Measurements from ENCODE around the gene FHOD3.
A peak's percentile ranks its signal among the peaks of the same experiment; 100 is the strongest.

Gene FHOD3

DNA sequence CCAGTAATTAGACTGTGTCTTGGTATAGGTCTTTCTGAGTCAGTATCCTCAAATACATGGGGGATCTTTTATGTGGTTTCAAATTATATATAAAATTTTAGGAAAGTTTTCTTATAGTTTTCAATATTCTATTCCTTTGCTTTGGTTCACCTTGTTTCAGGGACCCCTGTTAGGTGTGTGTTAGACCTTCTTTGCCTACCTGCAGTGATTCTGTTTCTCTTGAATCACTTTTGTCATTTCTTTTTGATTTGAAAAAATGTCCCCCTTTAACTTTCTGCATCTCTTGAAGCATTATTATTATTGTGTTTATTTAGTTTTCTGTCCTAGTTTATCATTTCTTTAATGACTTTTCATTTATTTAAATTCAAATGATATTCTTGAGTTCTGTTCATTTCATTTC is 98.7 kb downstream of the FHOD3 start (continued):
- TF ChIP-seq SP3 (tag by site-specific recombination; IDR thresholded peaks at IDR 0.05) (no peak), SCRT2 (tag by site-specific recombination; IDR thresholded peaks at IDR 0.05) (no peak), ZNF2 (tag by site-specific recombination; IDR thresholded peaks at IDR 0.05) (no peak), ZNF514 (tag by site-specific recombination; IDR thresholded peaks at IDR 0.05) (no peak), TRIM28 (IDR thresholded peaks at IDR 0.05; ENCODE audit: borderline replicate concordance, low read length) (peak; percentile 69; the same call in 1 of the 2 replicates), ZNF221 (tag by site-specific recombination; IDR thresholded peaks at IDR 0.05; ENCODE audit: borderline replicate concordance) (no peak), ZNF664 (tag by site-specific recombination; IDR thresholded peaks at IDR 0.05) (no peak), ZNF473 (tag by site-specific recombination; IDR thresholded peaks at IDR 0.05) (no peak), ZNF777 (tag by site-specific recombination; IDR thresholded peaks at IDR 0.05; ENCODE audit: borderline replicate concordance) (no peak), ZNF133 (tag by site-specific recombination; IDR thresholded peaks at IDR 0.05) (peak; percentile 93), ZNF501 (tag by site-specific recombination; IDR thresholded peaks at IDR 0.05) (no peak), ZNF629 (tag by site-specific recombination; IDR thresholded peaks at IDR 0.05) (no peak), GLI4 (tag by site-specific recombination; IDR thresholded peaks at IDR 0.05) (no peak), KLF9 (tag by site-specific recombination; IDR thresholded peaks at IDR 0.05; ENCODE audit: low read depth) (no peak), ZNF843 (tag by site-specific recombination; IDR thresholded peaks at IDR 0.05) (no peak)
- TF ChIP-seq, protein P1, sequence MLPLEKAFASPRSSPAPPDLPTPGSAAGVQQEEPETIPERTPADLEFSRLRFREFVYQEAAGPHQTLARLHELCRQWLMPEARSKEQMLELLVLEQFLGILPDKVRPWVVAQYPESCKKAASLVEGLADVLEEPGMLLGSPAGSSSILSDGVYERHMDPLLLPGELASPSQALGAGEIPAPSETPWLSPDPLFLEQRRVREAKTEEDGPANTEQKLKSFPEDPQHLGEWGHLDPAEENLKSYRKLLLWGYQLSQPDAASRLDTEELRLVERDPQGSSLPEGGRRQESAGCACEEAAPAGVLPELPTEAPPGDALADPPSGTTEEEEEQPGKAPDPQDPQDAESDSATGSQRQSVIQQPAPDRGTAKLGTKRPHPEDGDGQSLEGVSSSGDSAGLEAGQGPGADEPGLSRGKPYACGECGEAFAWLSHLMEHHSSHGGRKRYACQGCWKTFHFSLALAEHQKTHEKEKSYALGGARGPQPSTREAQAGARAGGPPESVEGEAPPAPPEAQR (tag by site-specific recombination; IDR thresholded peaks at IDR 0.05) = no peak

DNA sequence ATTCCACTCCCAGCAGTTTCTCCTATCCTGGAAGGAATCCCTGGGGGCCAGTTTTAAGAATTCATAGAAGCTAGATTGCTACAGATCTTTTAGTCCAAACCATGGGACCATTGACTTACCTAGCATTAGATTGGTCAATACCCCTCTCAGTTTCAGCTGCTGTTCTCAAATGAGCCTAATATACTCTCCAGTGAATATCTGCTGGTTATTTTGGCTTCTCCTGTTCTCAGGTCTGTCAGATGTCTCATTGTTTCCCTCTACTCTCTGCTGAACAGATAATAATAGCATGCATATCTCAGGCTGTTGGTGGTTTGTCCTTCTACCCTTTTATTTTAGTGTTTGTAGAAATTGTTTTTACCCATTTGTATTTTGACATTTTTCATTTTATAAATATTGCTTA is 99.5 kb downstream of the FHOD3 start:
- H3K27ac ChIP-seq (ENCODE audit: extremely low read depth, low read depth, low read length) = no peak overlapping the region
- H3K9me3 ChIP-seq (ENCODE audit: control insufficient read depth, insufficient read depth, low read depth, low read length) = no peaks in the 10 kb centered on the region
- H3K36me3 ChIP-seq (ENCODE audit: control insufficient read depth in 2 of 2, insufficient read depth in 1 of 2, low read length in 2 of 2) = no peaks in the 10 kb centered on the region
- H3K4me3 ChIP-seq (ENCODE audit: low read depth, low read length) = no peak overlapping the region
- H3K4me1 ChIP-seq (ENCODE audit: control insufficient read depth, insufficient read depth, low read length) = no peaks in the 10 kb centered on the region
- ChIA-PET POLR2A (no interaction called here), CTCF (no interaction called here)
- TF ChIP-seq HOXC10 (CRISPR knock-in tag; IDR thresholded peaks at IDR 0.05) = no peak
- TF ChIP-seq, protein P2, sequence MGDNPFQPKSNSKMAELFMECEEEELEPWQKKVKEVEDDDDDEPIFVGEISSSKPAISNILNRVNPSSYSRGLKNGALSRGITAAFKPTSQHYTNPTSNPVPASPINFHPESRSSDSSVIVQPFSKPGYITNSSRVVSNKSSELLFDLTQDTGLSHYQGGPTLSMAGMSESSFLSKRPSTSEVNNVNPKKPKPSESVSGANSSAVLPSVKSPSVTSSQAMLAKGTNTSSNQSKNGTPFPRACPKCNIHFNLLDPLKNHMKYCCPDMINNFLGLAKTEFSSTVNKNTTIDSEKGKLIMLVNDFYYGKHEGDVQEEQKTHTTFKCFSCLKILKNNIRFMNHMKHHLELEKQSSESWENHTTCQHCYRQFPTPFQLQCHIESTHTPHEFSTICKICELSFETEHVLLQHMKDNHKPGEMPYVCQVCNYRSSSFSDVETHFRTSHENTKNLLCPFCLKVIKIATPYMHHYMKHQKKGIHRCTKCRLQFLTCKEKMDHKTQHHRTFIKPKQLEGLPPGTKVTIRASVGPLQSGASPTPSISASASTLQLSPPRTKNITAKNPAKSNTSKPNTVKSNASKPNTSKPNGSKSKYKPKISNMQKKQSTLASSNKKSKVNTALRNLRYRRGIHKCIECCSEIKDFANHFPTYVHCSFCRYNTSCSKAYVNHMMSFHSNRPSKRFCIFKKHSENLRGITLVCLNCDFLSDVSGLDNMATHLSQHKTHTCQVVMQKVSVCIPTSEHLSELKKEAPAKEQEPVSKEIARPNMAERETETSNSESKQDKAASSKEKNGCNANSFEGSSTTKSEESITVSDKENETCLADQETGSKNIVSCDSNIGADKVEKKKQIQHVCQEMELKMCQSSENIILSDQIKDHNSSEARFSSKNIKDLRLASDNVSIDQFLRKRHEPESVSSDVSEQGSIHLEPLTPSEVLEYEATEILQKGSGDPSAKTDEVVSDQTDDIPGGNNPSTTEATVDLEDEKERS (tag by site-specific recombination; IDR thresholded peaks at IDR 0.05) = no peak
- TF ChIP-seq ZNF561 (tag by site-specific recombination; IDR thresholded peaks at IDR 0.05; ENCODE audit: borderline replicate concordance) = no peak
- TF ChIP-seq ZNF76 (tag by site-specific recombination; IDR thresholded peaks at IDR 0.05; ENCODE audit: borderline replicate concordance, low read depth) = no peak
- TF ChIP-seq GLI4 (tag by site-specific recombination; IDR thresholded peaks at IDR 0.05) = no peak
- TF ChIP-seq ZFHX2 (tag by site-specific recombination; conservative IDR thresholded peaks at IDR 0.05) = no peak

GRCh38 chr18:36398419-36398818 is 100.9 kb downstream of the FHOD3 start:
- no peak overlapping the region for H3K27ac ChIP-seq (ENCODE audit: extremely low read depth, low read depth, low read length)
- POLR2A ChIA-PET = no interaction called here
- no peaks in the 10 kb centered on the region for H3K36me3 ChIP-seq (ENCODE audit: control insufficient read depth in 2 of 2, insufficient read depth in 1 of 2, low read length in 2 of 2)
- no peaks in the 10 kb centered on the region for H3K4me1 ChIP-seq (ENCODE audit: control insufficient read depth, insufficient read depth, low read length)
- no peaks in the 10 kb centered on the region for H3K9me3 ChIP-seq (ENCODE audit: control insufficient read depth, insufficient read depth, low read depth, low read length)
- TF ChIP-seq KLF8 (tag by site-specific recombination; IDR thresholded peaks at IDR 0.05) (no peak), YY2 (tag by site-specific recombination; IDR thresholded peaks at IDR 0.05) (no peak), ZNF530 (tag by site-specific recombination; IDR thresholded peaks at IDR 0.05; ENCODE audit: low read depth) (no peak)
- CTCF ChIA-PET = interaction anchor here (1.3 kb wide), 1 partner anchor 289 kb away, joined by 3 read pairs; no protein-coding TSS in a partner anchor
- no peak overlapping the region for H3K4me3 ChIP-seq (ENCODE audit: low read depth, low read length)
